ENCODE results near the gene TPSAB1. TPM values are rescaled to one million over a fixed set of nuclear protein-coding genes. Genes with fewer than 3 reads are reported as not detected.
A peak's percentile ranks its signal among the peaks of the same experiment; 100 is the strongest.

The TPSAB1 gene
- total RNA-seq, 1 experiment from 2014 or later: 22.9 TPM

GRCh38 chr16:1278477-1278876, 38.0 kb downstream of the TPSAB1 start:
- H3K4me1 ChIP-seq (ENCODE audit: insufficient read depth, low read length, poor library complexity, severe bottlenecking): peaks cover 16% of the 10 kb centered on the region
- no peaks in the 10 kb centered on the region for H3K36me3 ChIP-seq (ENCODE audit: insufficient read depth, low read length, poor library complexity, severe bottlenecking)
- POLR2A ChIA-PET (ENCODE audit: low non-redundant PET): no interaction called here
- TF ChIP-seq EZH2 (IDR thresholded peaks at IDR 0.05; ENCODE audit: borderline replicate concordance, low read depth, low read length, poor library complexity, severe bottlenecking) (no peak), CTCF (conservative IDR thresholded peaks at IDR 0.05; ENCODE audit: low read depth, low read length) (no peak)
- H3K9me3 ChIP-seq (ENCODE audit: low read depth, low read length, poor library complexity, severe bottlenecking): no peaks in the 10 kb centered on the region
- intact Hi-C loops (cut with micrococcal nuclease; ENCODE audit: unreplicated experiment): no loop called here
- H3K27ac ChIP-seq (ENCODE audit: low read depth, low read length, poor library complexity, severe bottlenecking): no peak overlapping the region
- no peaks in the 10 kb centered on the region for H3K27me3 ChIP-seq (replicated peaks; ENCODE audit: insufficient read depth, low read depth, low read length, poor library complexity)
- no peak overlapping the region for H3K4me3 ChIP-seq (ENCODE audit: low read depth, low read length, poor library complexity, severe bottlenecking)
- CTCF ChIA-PET: no interaction called here
- no TSS peak for BruUV-seq (replicated peaks)
- peak; percentile 30 for DNase-seq (ENCODE audit: low spot score)

- Histone ChIP-seq H3K4me3 (ENCODE audit: low read depth, low read length, poor library complexity, severe bottlenecking) (no peak overlapping the region), H3K4me1 (ENCODE audit: insufficient read depth, low read length, poor library complexity, severe bottlenecking) (peaks cover 22% of the 10 kb centered on the region), H3K9me3 (ENCODE audit: low read depth, low read length, poor library complexity, severe bottlenecking) (no peaks in the 10 kb centered on the region), H3K36me3 (ENCODE audit: insufficient read depth, low read length, poor library complexity, severe bottlenecking) (no peaks in the 10 kb centered on the region), H3K27me3 (replicated peaks; ENCODE audit: insufficient read depth, low read depth, low read length, poor library complexity) (no peaks in the 10 kb centered on the region), H3K27ac (ENCODE audit: low read depth, low read length, poor library complexity, severe bottlenecking) (no peak overlapping the region)
- ChIA-PET CTCF (no interaction called here), POLR2A (ENCODE audit: low non-redundant PET) (no interaction called here)
- DNase-seq (ENCODE audit: low spot score): no peak
- no peak for TF ChIP-seq CTCF (conservative IDR thresholded peaks at IDR 0.05; ENCODE audit: low read depth, low read length)
- TF ChIP-seq EZH2 (IDR thresholded peaks at IDR 0.05; ENCODE audit: borderline replicate concordance, low read depth, low read length, poor library complexity, severe bottlenecking): no peak
- BruUV-seq (replicated peaks): no TSS peak
- intact Hi-C loops (cut with micrococcal nuclease; ENCODE audit: unreplicated experiment): no loop called here
Observed at GRCh38 chr16:1279081-1279944, 38.8 kb downstream of the TPSAB1 start.

GRCh38 chr16:1279945-1280589, 39.6 kb downstream of the TPSAB1 start:
- Histone ChIP-seq H3K27ac (ENCODE audit: low read depth, low read length, poor library complexity, severe bottlenecking) (no peak overlapping the region), H3K4me3 (ENCODE audit: low read depth, low read length, poor library complexity, severe bottlenecking) (no peak overlapping the region), H3K9me3 (ENCODE audit: low read depth, low read length, poor library complexity, severe bottlenecking) (no peaks in the 10 kb centered on the region), H3K36me3 (ENCODE audit: insufficient read depth, low read length, poor library complexity, severe bottlenecking) (no peaks in the 10 kb centered on the region), H3K27me3 (replicated peaks; ENCODE audit: insufficient read depth, low read depth, low read length, poor library complexity) (no peaks in the 10 kb centered on the region), H3K4me1 (ENCODE audit: insufficient read depth, low read length, poor library complexity, severe bottlenecking) (peaks cover 22% of the 10 kb centered on the region)
- POLR2A ChIA-PET (ENCODE audit: low non-redundant PET): no interaction called here
- TF ChIP-seq EZH2 (IDR thresholded peaks at IDR 0.05; ENCODE audit: borderline replicate concordance, low read depth, low read length, poor library complexity, severe bottlenecking) (no peak), CTCF (conservative IDR thresholded peaks at IDR 0.05; ENCODE audit: low read depth, low read length) (no peak)
- intact Hi-C loops (cut with micrococcal nuclease; ENCODE audit: unreplicated experiment): no loop called here
- CTCF ChIA-PET: no interaction called here
- no peak for DNase-seq (ENCODE audit: low spot score)
- no TSS peak for BruUV-seq (replicated peaks)

All from A673 (cell line).